HG02678 (cell line): ENCODE results near the gene GTPBP1.

Experiments used
- ATAC-seq: cut with Tn5 transposase; IDR thresholded peaks from one replicate; pipeline ENCODE4 v1.9.1; 2021; ENCODE audit warnings: mild to moderate bottlenecking, moderate library complexity; ENCODE audit not compliant: unreplicated experiment

GTPBP1 gene

GRCh38 chr22:38756711-38757463 lies 51.1 kb downstream of the GTPBP1 start:
- ATAC-seq, result no peak

- ATAC-seq, result no peak
Observed at GRCh38 chr22:38757464-38757757, 51.7 kb downstream of the GTPBP1 start.

GRCh38 chr22:38758276-38758945 lies 52.7 kb downstream of the GTPBP1 start:
- no peak for ATAC-seq

GRCh38 chr22:38759005-38759404 lies 53.3 kb downstream of the GTPBP1 start:
- ATAC-seq, result no peak

GRCh38 chr22:38760477-38761201 lies 54.9 kb downstream of the GTPBP1 start:
- no peak for ATAC-seq

- no peak for ATAC-seq
Observed at GRCh38 chr22:38761202-38762162, 55.7 kb downstream of the GTPBP1 start.

- ATAC-seq, result no peak
Observed at GRCh38 chr22:38762551-38762983, 56.8 kb downstream of the GTPBP1 start.

GRCh38 chr22:38766076-38766777 lies 60.5 kb downstream of the GTPBP1 start:
- ATAC-seq, result no peak

- ATAC-seq, result no peak
Observed at GRCh38 chr22:38767313-38767712, 61.6 kb downstream of the GTPBP1 start.

- ATAC-seq, result no peak
Observed at GRCh38 chr22:38768036-38768435, 62.3 kb downstream of the GTPBP1 start.

GRCh38 chr22:38770257-38770949 lies 64.7 kb downstream of the GTPBP1 start:
- ATAC-seq, result no peak

GRCh38 chr22:38772623-38772873 lies 66.8 kb downstream of the GTPBP1 start:
- ATAC-seq, result no peak

GRCh38 chr22:38773363-38773946 lies 67.7 kb downstream of the GTPBP1 start:
- no peak for ATAC-seq

GRCh38 chr22:38774496-38775166 lies 68.9 kb downstream of the GTPBP1 start:
- ATAC-seq, result no peak

GRCh38 chr22:38775656-38776055 lies 69.9 kb downstream of the GTPBP1 start:
- ATAC-seq, result no peak

- no peak for ATAC-seq
Observed at GRCh38 chr22:38776086-38776485, 70.3 kb downstream of the GTPBP1 start.

GRCh38 chr22:38777087-38777671 lies 71.4 kb downstream of the GTPBP1 start:
- ATAC-seq, result no peak

- no peak for ATAC-seq
Observed at GRCh38 chr22:38781033-38781432, 75.3 kb downstream of the GTPBP1 start.
